A549 (cell line): ENCODE measurements around the gene DNAJC5G. TPM values are rescaled to one million over a fixed set of nuclear protein-coding genes. Genes with fewer than 3 reads are reported as not detected.

Experiments
- ATAC-seq, 2 experiments: fragments of 200-7000 bp in 1 of 2; fragments of >200 bp in 1 of 2; cut with Nextera tagmentation in 1 of 2; cut with Tn5 transposase in 1 of 2; 3 replicates each; pipeline versions ENCODE4 v1.8.0 to v1.9.1; 2018 to 2020; ENCODE audit warnings: mild to moderate bottlenecking in 1 of 2, moderate library complexity in 1 of 2
- CTCF ChIA-PET: fragments of 300-600 bp; sonication (Branson Sonifier 250); formaldehyde crosslinking; extraction: SDS; loops from one replicate; lab custom pipeline; 2021; ENCODE audit warnings: antibody characterized with exemption, inconsistent platforms; lab: Yijun Ruan, JAX
- POLR2A ChIA-PET: fragments of 350-600 bp; formaldehyde crosslinking; extraction: SDS; loops from one replicate; lab custom pipeline; 2021; ENCODE audit warnings: antibody characterized with exemption, inconsistent platforms; lab: Yijun Ruan, JAX
- DNase-seq, 2 experiments: peaks; one replicate each; pipeline versions ENCODE4 v3.0.0 to v3.0.0-alpha.2; 2011 to 2016; ENCODE audit warnings: low read depth in 1 of 2, low spot score in 1 of 2
- FAIRE-seq: peaks from 2 replicates; lab custom pipeline; 2011; peaks lifted over from hg19 to GRCh38; lab: Jason Lieb, UNC
- H3K27ac ChIP-seq, 2 experiments: fragments of >200 bp; sonication (Bioruptor Twin); formaldehyde crosslinking; 3 replicates each; pipeline ENCODE4 v1.5.1; 2016 to 2017
- H3K4me1 ChIP-seq: fragments of >200 bp; sonication (Bioruptor Twin); formaldehyde crosslinking; 3 replicates; pipeline ENCODE4 v1.6.1; 2016
- H3K4me2 ChIP-seq: fragments of >200 bp; sonication (Bioruptor Twin); formaldehyde crosslinking; 3 replicates; pipeline ENCODE4 v1.6.1; 2016
- H3K4me3 ChIP-seq: fragments of >200 bp; sonication (Bioruptor Twin); formaldehyde crosslinking; 3 replicates; pipeline ENCODE4 v1.5.1; 2016
- H3K9me3 ChIP-seq: fragments of >200 bp; sonication (Bioruptor Twin); formaldehyde crosslinking; 3 replicates; pipeline ENCODE4 v1.6.1; 2016
- CBX2 ChIP-seq: fragments of 200-600 bp; sonication (generic); IDR thresholded peaks from 2 replicates; pipeline ENCODE4 v1.6.1; 2016; ENCODE audit warnings: low read depth, mild to moderate bottlenecking, borderline replicate concordance
- CEBPB ChIP-seq, 2 experiments: fragments of >200 bp in 1 of 2; sonication (Bioruptor Twin) in 1 of 2; formaldehyde crosslinking in 1 of 2; IDR thresholded peaks; 2 replicates each; pipeline ENCODE4 v1.6.1; 2012 to 2016
- CHD2 ChIP-seq: fragments of 150-350 bp; IDR thresholded peaks from 2 replicates; pipeline ENCODE4 v1.6.1; 2014; ENCODE audit warnings: low read length; ENCODE audit not compliant: partially characterized antibody
- EHF ChIP-seq: fragments of 250-450 bp; sonication (Bioruptor Pico); IDR thresholded peaks from 2 replicates; pipeline ENCODE4 v1.5.0; 2020; ENCODE audit warnings: mild to moderate bottlenecking
- EHMT2 ChIP-seq: fragments of 200-600 bp; sonication (generic); IDR thresholded peaks from 2 replicates; pipeline ENCODE4 v1.6.1; 2016; ENCODE audit warnings: antibody characterized with exemption, low read depth, mild to moderate bottlenecking, moderate library complexity
- EP300 ChIP-seq, 2 experiments: fragments of >200 bp; sonication (Bioruptor Twin); formaldehyde crosslinking; IDR thresholded peaks; 2 replicates in 1 of 2; 3 replicates in 1 of 2; pipeline ENCODE4 v1.6.1; 2016 to 2017
- FOSL2 ChIP-seq, 2 experiments: fragments of 450-650 bp in 1 of 2; fragments of >200 bp in 1 of 2; sonication (Bioruptor Twin) in 1 of 2; formaldehyde crosslinking; IDR thresholded peaks; 2 replicates each; pipeline versions ENCODE4 v1.5.0 to v1.6.1; 2016 to 2020; ENCODE audit warnings: mild to moderate bottlenecking in 1 of 2, moderate library complexity in 1 of 2
- FOXS1 ChIP-seq: fragments of 250-450 bp; sonication (Bioruptor Pico); IDR thresholded peaks from 2 replicates; pipeline ENCODE4 v1.5.0; 2020; ENCODE audit warnings: mild to moderate bottlenecking, moderate library complexity
- HDAC2 ChIP-seq: fragments of 200-600 bp; sonication (generic); IDR thresholded peaks from 2 replicates; pipeline ENCODE4 v1.6.1; 2016
- HEYL ChIP-seq: fragments of 250-450 bp; sonication (Bioruptor Pico); IDR thresholded peaks from 2 replicates; pipeline ENCODE4 v1.8.0; 2021; ENCODE audit warnings: mild to moderate bottlenecking, moderate library complexity
- HOXA7 ChIP-seq: fragments of 250-450 bp; sonication (Bioruptor Pico); IDR thresholded peaks from 2 replicates; pipeline ENCODE4 v1.5.0; 2020; ENCODE audit warnings: mild to moderate bottlenecking, moderate library complexity
- HOXB5 ChIP-seq: fragments of 250-450 bp; sonication (Bioruptor Pico); IDR thresholded peaks from 2 replicates; pipeline ENCODE4 v1.5.0; 2020; ENCODE audit warnings: mild to moderate bottlenecking, moderate library complexity
- KDM1A ChIP-seq: fragments of 200-600 bp; sonication (generic); IDR thresholded peaks from 2 replicates; pipeline ENCODE4 v1.6.1; 2016; ENCODE audit warnings: low read depth, mild to moderate bottlenecking
- KDM5A ChIP-seq: fragments of 200-600 bp; sonication (generic); IDR thresholded peaks from 2 replicates; pipeline ENCODE4 v1.6.1; 2016; ENCODE audit warnings: antibody characterized with exemption, mild to moderate bottlenecking
- MAFK ChIP-seq: fragments of 450-650 bp; IDR thresholded peaks from 2 replicates; pipeline ENCODE4 v1.6.1; 2014; ENCODE audit not compliant: partially characterized antibody
- MAZ ChIP-seq: fragments of 150-350 bp; IDR thresholded peaks from 2 replicates; pipeline ENCODE4 v1.6.1; 2014; ENCODE audit warnings: antibody characterized with exemption, low read depth, low read length, borderline replicate concordance
- MYC ChIP-seq: IDR thresholded peaks from 2 replicates; pipeline ENCODE4 v1.6.1; 2012; ENCODE audit warnings: mild to moderate bottlenecking, inconsistent platforms, low read length, improper control_type of control experiment, borderline replicate concordance
- PHF8 ChIP-seq: fragments of 200-600 bp; sonication (generic); IDR thresholded peaks from 2 replicates; pipeline ENCODE4 v1.6.1; 2016; ENCODE audit warnings: low read depth, mild to moderate bottlenecking, antibody characterized with exemption, moderate library complexity, borderline replicate concordance
- RAD21 ChIP-seq, 2 experiments: fragments of >200 bp in 1 of 2; sonication (Bioruptor Twin) in 1 of 2; formaldehyde crosslinking in 1 of 2; IDR thresholded peaks in 1 of 2; conservative IDR thresholded peaks in 1 of 2; 2 replicates in 1 of 2; 3 replicates in 1 of 2; pipeline ENCODE4 v1.6.1; 2012 to 2018; ENCODE audit warnings: inconsistent platforms in 1 of 2
- SMC3 ChIP-seq: fragments of >200 bp; sonication (Bioruptor Twin); formaldehyde crosslinking; IDR thresholded peaks from 3 replicates; pipeline ENCODE4 v1.6.1; 2018; ENCODE audit warnings: inconsistent platforms
- SREBF2 ChIP-seq: fragments of 450-650 bp; IDR thresholded peaks from 2 replicates; pipeline ENCODE4 v1.6.1; 2014; ENCODE audit warnings: mild to moderate bottlenecking, moderate library complexity
- TP53 ChIP-seq: fragments of 250-450 bp; sonication (Bioruptor Pico); IDR thresholded peaks from 2 replicates; pipeline ENCODE4 v1.5.0; 2021; ENCODE audit warnings: mild to moderate bottlenecking, moderate library complexity
- ZC3H11A ChIP-seq: fragments of 450-650 bp; IDR thresholded peaks from 2 replicates; pipeline ENCODE4 v1.6.1; 2014; ENCODE audit warnings: antibody characterized with exemption, mild to moderate bottlenecking
- ZSCAN20 ChIP-seq: fragments of 250-450 bp; sonication (Bioruptor Pico); IDR thresholded peaks from 2 replicates; pipeline ENCODE4 v1.8.0; 2022; ENCODE audit warnings: mild to moderate bottlenecking, moderate library complexity
- WGBS: methylation state at CpG from one replicate; pipeline ENCODE4 v1.1.6; 2017; ENCODE audit errors: missing lambda C conversion rate; 5-methylcytosine and 5-hydroxymethylcytosine counted together
- polyA plus RNA-seq, 4 experiments: library from polyadenylated mRNA; depleted of rRNA in 3 of 4; stranded (reverse); fragments of >200 nt; fragmentation: RNase III in 1 of 4; extraction: RNeasy Plus Mini Kit Qiagen cat#74134 plus additional on column Dnase treatment in 1 of 4; gene quantifications; 2 replicates in 3 of 4; 3 replicates in 1 of 4; pipeline ENCODE4 v1.2.3, GENCODE V29; 2011 to 2017
- TF ChIP-seq, protein P1 (sequence below): IDR thresholded peaks from 2 replicates; pipeline ENCODE4 v1.6.1; 2012
- TF ChIP-seq, protein P2 (sequence below): fragments of >200 bp; sonication (Bioruptor Twin); formaldehyde crosslinking; IDR thresholded peaks from 2 replicates; pipeline ENCODE4 v1.6.1; 2016
- TF ChIP-seq, protein P3 (sequence below): fragments of 200-600 bp; sonication (generic); IDR thresholded peaks from 2 replicates; pipeline ENCODE4 v1.6.1; 2016; ENCODE audit warnings: antibody characterized with exemption, mild to moderate bottlenecking, moderate library complexity
- TF ChIP-seq, protein P4 (sequence below): fragments of 250-450 bp; sonication (Bioruptor Pico); IDR thresholded peaks from 2 replicates; pipeline ENCODE4 v1.5.0; 2021; ENCODE audit warnings: mild to moderate bottlenecking, moderate library complexity, borderline replicate concordance

DNAJC5G gene
- polyA plus RNA-seq, 2 of the 4 experiments (the other 2 are of a cell fraction): not detected

DNA sequence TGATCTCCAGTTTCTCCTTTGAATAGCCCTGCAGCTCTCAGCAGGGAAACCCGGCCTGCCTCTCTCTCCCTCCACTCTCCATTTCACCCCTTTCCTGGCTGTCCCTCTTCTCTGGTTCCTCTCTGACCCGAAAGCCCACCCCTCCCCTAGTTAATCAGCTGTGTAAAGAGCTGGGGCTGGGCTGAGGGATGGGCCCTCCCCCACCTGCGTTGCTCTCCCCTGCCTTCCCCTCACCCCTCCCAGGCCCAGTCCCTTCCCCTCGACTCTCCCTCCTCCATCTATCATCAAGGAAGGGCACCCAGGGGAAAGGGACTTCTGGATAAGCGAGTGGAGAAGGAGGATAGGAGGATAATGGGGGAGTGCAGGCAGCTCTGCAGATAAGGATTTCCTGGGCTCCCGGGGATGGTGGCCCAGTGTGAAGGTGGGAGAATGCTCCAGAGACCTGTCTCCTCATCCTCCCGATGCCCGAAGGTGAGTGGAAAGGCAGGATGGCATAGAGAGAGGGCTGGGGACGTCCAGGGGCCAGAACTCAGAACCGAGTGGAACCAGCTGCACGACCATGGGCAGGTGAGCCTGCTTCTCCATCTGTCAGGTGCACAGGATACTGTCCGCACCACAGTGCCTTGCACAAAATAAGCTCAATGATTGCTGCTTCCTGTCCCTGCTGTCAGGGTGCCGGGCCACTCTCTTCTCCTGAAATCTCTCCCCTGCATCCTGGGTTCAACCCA is 24.4 kb upstream of the DNAJC5G start:
- CTCF ChIA-PET: interaction anchor here (0.5 to 16.3 kb wide), 22 partner anchors 10 to 166 kb away, joined by 3 to 205 read pairs (median 4); partner anchors contain the start of genes DNAJC5G, SLC30A3 and TRIM54
- no peak for TF ChIP-seq SREBF2
- no peak for TF ChIP-seq HOXB5 (CRISPR knock-in tag)
- TF ChIP-seq FOSL2 (IDR thresholded peaks at IDR 0.05): no peak
- no peak for TF ChIP-seq FOSL2 (CRISPR knock-in tag; IDR thresholded peaks at IDR 0.05)
- TF ChIP-seq, protein P1, sequence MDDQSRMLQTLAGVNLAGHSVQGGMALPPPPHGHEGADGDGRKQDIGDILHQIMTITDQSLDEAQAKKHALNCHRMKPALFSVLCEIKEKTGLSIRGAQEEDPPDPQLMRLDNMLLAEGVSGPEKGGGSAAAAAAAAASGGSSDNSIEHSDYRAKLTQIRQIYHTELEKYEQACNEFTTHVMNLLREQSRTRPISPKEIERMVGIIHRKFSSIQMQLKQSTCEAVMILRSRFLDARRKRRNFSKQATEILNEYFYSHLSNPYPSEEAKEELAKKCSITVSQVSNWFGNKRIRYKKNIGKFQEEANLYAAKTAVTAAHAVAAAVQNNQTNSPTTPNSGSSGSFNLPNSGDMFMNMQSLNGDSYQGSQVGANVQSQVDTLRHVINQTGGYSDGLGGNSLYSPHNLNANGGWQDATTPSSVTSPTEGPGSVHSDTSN: no peak
- TF ChIP-seq, protein P2, sequence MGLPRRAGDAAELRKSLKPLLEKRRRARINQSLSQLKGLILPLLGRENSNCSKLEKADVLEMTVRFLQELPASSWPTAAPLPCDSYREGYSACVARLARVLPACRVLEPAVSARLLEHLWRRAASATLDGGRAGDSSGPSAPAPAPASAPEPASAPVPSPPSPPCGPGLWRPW: no peak
- no peak for TF ChIP-seq HEYL (CRISPR knock-in tag)
- no peak for TF ChIP-seq FOXS1
- no peak for TF ChIP-seq EHMT2
- TF ChIP-seq RAD21 (conservative IDR thresholded peaks at IDR 0.05 in 1 of 2, IDR thresholded peaks at IDR 0.05 in 1 of 2): no peak
- no peak for TF ChIP-seq MYC
- TF ChIP-seq EP300 (IDR thresholded peaks at IDR 0.05): no peak
- no peak for TF ChIP-seq ZC3H11A
- TF ChIP-seq EHF: no peak
- TF ChIP-seq MAFK: no peak
- no peak for FAIRE-seq
- Histone ChIP-seq H3K4me3 (no peak overlapping the region), H3K4me2 (0 out of 3 replicates have a peak overlapping the region, but pooled peaks have one; percentile 24), H3K9me3 (no peaks in the 10 kb centered on the region), H3K4me1 (peaks cover 18% of the 10 kb centered on the region), H3K27ac (peak overlapping the region; percentile 11 to 62; a peak in 3 of 6 replicates)
- DNase-seq: no peak
- ATAC-seq: no peak
- 77% methylated on average over 12 of the region's 13 CpGs for WGBS
- POLR2A ChIA-PET: interaction anchor here (0.6 kb wide), 1 partner anchor 28 kb away, joined by 3 read pairs; no protein-coding TSS in a partner anchor

DNA sequence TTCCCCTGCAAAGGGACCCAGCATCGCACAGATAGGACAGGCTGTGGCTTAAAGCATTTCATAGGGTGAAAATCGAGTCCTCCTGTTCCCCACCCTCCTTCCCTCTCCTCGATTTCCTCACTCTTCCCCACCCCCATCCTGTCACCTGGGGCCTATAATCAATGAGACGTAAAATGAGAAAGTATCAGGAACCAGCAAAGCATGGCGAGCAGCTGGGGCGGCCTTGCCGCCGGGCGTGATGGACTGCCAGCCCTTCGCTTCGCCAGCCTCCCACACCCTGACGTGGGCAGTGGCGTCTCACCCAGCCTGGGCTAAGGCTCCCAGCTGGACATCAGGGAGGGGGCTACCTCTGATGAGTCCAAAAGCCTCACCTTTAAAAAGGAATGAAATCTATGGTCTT is 23.5 kb upstream of the DNAJC5G start:
- no peaks in the 10 kb centered on the region for H3K9me3 ChIP-seq
- peaks cover 22% of the 10 kb centered on the region for H3K4me1 ChIP-seq
- no peak overlapping the region for H3K4me2 ChIP-seq
- no peak for DNase-seq
- CTCF ChIA-PET: interaction anchor here (0.5 to 16.3 kb wide), 11 partner anchors 13 to 165 kb away, joined by 3 to 205 read pairs (median 5); partner anchors contain the start of genes DNAJC5G and TRIM54
- 79% methylated on average over 12 of the region's 13 CpGs for WGBS
- no peak for TF ChIP-seq HOXA7 (CRISPR knock-in tag)
- TF ChIP-seq CEBPB (IDR thresholded peaks at IDR 0.05): no peak
- no peak for TF ChIP-seq PHF8
- TF ChIP-seq FOXS1: no peak
- no peak for TF ChIP-seq ZSCAN20 (CRISPR knock-in tag)
- TF ChIP-seq SREBF2: no peak
- H3K27ac ChIP-seq: no peak overlapping the region
- no peak overlapping the region for H3K4me3 ChIP-seq
- no peak for FAIRE-seq
- ATAC-seq: no peak
- POLR2A ChIA-PET: no interaction called here

DNA sequence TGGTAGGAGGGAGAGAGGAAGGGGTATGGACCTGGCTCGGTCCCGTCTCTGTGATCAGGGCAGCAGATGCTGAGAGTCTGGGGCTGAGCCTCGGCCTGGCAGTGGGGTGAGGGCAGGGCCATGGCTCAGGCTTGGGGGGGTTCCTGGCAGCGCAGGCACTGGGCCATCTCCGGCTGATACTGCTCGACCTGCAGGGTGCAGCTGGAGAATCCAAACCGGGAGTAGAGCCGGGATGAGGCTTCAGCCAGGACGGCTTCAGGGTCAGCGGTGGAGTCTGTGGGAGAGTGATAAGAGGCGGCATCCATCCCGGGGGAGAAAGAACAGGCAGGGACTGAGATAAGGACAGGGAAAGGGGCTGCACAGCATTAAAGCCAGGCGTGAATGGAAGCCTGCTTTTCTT is 20.0 kb upstream of the DNAJC5G start:
- FAIRE-seq: no peak
- TF ChIP-seq MAZ (no peak), HDAC2 (no peak), KDM5A (no peak), EHMT2 (no peak), CHD2 (no peak), CBX2 (no peak), KDM1A (no peak), SMC3 (no peak), TP53 (CRISPR knock-in tag) (no peak), FOXS1 (no peak)
- TF ChIP-seq, protein P3, sequence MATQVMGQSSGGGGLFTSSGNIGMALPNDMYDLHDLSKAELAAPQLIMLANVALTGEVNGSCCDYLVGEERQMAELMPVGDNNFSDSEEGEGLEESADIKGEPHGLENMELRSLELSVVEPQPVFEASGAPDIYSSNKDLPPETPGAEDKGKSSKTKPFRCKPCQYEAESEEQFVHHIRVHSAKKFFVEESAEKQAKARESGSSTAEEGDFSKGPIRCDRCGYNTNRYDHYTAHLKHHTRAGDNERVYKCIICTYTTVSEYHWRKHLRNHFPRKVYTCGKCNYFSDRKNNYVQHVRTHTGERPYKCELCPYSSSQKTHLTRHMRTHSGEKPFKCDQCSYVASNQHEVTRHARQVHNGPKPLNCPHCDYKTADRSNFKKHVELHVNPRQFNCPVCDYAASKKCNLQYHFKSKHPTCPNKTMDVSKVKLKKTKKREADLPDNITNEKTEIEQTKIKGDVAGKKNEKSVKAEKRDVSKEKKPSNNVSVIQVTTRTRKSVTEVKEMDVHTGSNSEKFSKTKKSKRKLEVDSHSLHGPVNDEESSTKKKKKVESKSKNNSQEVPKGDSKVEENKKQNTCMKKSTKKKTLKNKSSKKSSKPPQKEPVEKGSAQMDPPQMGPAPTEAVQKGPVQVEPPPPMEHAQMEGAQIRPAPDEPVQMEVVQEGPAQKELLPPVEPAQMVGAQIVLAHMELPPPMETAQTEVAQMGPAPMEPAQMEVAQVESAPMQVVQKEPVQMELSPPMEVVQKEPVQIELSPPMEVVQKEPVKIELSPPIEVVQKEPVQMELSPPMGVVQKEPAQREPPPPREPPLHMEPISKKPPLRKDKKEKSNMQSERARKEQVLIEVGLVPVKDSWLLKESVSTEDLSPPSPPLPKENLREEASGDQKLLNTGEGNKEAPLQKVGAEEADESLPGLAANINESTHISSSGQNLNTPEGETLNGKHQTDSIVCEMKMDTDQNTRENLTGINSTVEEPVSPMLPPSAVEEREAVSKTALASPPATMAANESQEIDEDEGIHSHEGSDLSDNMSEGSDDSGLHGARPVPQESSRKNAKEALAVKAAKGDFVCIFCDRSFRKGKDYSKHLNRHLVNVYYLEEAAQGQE: no peak
- TF ChIP-seq, protein P4, sequence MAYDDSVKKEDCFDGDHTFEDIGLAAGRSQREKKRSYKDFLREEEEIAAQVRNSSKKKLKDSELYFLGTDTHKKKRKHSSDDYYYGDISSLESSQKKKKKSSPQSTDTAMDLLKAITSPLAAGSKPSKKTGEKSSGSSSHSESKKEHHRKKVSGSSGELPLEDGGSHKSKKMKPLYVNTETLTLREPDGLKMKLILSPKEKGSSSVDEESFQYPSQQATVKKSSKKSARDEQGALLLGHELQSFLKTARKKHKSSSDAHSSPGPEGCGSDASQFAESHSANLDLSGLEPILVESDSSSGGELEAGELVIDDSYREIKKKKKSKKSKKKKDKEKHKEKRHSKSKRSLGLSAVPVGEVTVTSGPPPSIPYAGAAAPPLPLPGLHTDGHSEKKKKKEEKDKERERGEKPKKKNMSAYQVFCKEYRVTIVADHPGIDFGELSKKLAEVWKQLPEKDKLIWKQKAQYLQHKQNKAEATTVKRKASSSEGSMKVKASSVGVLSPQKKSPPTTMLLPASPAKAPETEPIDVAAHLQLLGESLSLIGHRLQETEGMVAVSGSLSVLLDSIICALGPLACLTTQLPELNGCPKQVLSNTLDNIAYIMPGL (CRISPR knock-in tag): no peak

More for the DNA sequence above, 20.0 kb upstream of the DNAJC5G start:
- ChIA-PET CTCF (interaction anchor here (4.4 to 16.3 kb wide), 2 partner anchors 10 to 25 kb away, joined by 27 to 205 read pairs; partner anchors contain the start of genes DNAJC5G and TRIM54), POLR2A (no interaction called here)
- peak; percentile 5 to 14; a peak in 3 of 6 replicates for ATAC-seq
- Histone ChIP-seq H3K4me2 (no peak overlapping the region), H3K4me3 (no peak overlapping the region), H3K4me1 (peaks cover 10% of the 10 kb centered on the region), H3K27ac (no peak overlapping the region), H3K9me3 (no peaks in the 10 kb centered on the region)
- 63% methylated on average over 13 of the region's 13 CpGs for WGBS
- DNase-seq: no peak
